Measurements from ENCODE around the gene PRSS2. TPM values are rescaled to one million over a fixed set of nuclear protein-coding genes. Genes with fewer than 3 reads are reported as not detected.

The PRSS2 gene
- total RNA-seq, 1 donor from 2014 or later: not detected

DNA sequence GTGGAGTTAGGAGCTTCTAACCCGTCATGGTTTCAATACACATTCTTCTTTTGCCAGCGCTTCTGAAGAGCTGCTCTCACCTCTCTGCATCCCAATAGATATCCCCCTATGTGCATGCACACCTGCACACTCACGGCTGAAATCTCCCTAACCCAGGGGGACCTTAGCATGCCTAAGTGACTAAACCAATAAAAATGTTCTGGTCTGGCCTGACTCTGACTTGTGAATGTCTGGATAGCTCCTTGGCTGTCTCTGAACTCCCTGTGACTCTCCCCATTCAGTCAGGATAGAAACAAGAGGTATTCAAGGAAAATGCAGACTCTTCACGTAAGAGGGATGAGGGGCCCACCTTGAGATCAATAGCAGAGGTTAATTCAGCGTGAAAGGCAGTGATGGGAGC, 22.4 kb downstream of the PRSS2 start:
- H3K9me3 Mint-ChIP-seq (ENCODE audit: unreplicated experiment): peaks cover 6% of the 10 kb centered on the region
- peaks cover 20% of the 10 kb centered on the region for H3K27me3 Mint-ChIP-seq (ENCODE audit: unreplicated experiment)
- no peak overlapping the region for H3K4me3 Mint-ChIP-seq (ENCODE audit: unreplicated experiment)
- DNase-seq: no peak
- TF ChIP-seq, protein P1, sequence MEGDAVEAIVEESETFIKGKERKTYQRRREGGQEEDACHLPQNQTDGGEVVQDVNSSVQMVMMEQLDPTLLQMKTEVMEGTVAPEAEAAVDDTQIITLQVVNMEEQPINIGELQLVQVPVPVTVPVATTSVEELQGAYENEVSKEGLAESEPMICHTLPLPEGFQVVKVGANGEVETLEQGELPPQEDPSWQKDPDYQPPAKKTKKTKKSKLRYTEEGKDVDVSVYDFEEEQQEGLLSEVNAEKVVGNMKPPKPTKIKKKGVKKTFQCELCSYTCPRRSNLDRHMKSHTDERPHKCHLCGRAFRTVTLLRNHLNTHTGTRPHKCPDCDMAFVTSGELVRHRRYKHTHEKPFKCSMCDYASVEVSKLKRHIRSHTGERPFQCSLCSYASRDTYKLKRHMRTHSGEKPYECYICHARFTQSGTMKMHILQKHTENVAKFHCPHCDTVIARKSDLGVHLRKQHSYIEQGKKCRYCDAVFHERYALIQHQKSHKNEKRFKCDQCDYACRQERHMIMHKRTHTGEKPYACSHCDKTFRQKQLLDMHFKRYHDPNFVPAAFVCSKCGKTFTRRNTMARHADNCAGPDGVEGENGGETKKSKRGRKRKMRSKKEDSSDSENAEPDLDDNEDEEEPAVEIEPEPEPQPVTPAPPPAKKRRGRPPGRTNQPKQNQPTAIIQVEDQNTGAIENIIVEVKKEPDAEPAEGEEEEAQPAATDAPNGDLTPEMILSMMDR (IDR thresholded peaks at IDR 0.05; ENCODE audit: partially characterized antibody, unreplicated experiment): no peak
- H3K4me1 Mint-ChIP-seq (ENCODE audit: low read depth, unreplicated experiment): peaks cover 6% of the 10 kb centered on the region
- H3K27ac Mint-ChIP-seq (ENCODE audit: unreplicated experiment): no peak overlapping the region
- no peaks in the 10 kb centered on the region for H3K36me3 Mint-ChIP-seq (ENCODE audit: unreplicated experiment)

DNA sequence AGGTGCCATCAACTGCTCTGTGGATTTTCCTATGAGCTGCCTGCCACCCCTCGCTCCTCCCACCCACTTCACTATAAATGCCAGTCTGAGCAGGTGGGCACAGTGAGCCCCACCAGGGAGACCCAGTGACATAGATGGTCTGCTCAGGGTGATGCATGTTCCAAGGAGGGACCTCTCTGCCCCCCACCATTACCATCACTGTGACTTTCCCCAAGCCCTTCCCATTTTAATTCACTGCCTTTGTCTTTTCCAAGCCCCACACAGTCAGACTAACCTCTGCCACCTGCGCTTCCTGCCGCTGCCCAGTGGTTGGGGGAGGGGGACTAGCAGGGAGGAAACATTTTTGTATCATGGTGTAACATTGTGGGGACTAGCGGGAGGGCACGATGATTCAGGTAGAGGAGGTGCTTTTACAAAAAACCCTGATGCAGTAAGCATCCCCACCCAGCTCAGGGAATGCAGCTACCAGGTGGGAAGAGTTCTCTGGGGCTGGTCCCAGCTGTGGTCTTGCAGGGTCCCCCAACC, 24.6 kb downstream of the PRSS2 start:
- H3K27ac Mint-ChIP-seq (ENCODE audit: unreplicated experiment): no peak overlapping the region
- H3K27me3 Mint-ChIP-seq (ENCODE audit: unreplicated experiment): peaks cover 24% of the 10 kb centered on the region
- no peak for DNase-seq
- peaks cover 6% of the 10 kb centered on the region for H3K4me1 Mint-ChIP-seq (ENCODE audit: low read depth, unreplicated experiment)
- TF ChIP-seq, protein P1 (IDR thresholded peaks at IDR 0.05; ENCODE audit: partially characterized antibody, unreplicated experiment): no peak
- peaks cover 8% of the 10 kb centered on the region for H3K9me3 Mint-ChIP-seq (ENCODE audit: unreplicated experiment)
- H3K36me3 Mint-ChIP-seq (ENCODE audit: unreplicated experiment): no peaks in the 10 kb centered on the region
- no peak overlapping the region for H3K4me3 Mint-ChIP-seq (ENCODE audit: unreplicated experiment)

DNA sequence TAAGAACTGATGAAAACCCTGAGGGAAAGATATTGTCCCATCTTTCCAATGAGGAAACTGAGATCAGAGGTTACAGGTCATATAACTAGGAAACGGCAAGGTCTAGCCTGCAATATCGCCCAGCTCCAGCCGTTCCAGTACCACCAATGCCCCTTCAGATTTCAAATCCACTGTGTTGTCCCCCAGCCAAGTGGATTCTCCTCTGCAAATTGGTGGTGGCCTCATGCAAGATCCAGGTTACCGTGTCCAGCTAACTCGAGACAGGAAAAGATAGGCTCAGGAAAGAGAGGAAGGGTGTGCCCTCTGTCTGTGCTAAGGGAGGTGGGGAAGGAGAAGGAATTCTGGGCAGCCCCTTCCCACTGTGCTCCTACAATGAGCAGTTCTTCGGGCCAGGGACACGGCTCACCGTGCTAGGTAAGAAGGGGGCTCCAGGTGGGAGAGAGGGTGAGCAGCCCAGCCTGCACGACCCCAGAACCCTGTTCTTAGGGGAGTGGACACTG, 25.3 kb downstream of the PRSS2 start:
- Mint-ChIP-seq H3K4me1 (ENCODE audit: low read depth, unreplicated experiment) (peaks cover 6% of the 10 kb centered on the region), H3K9me3 (ENCODE audit: unreplicated experiment) (peaks cover 9% of the 10 kb centered on the region)
- no peak for DNase-seq

DNA sequence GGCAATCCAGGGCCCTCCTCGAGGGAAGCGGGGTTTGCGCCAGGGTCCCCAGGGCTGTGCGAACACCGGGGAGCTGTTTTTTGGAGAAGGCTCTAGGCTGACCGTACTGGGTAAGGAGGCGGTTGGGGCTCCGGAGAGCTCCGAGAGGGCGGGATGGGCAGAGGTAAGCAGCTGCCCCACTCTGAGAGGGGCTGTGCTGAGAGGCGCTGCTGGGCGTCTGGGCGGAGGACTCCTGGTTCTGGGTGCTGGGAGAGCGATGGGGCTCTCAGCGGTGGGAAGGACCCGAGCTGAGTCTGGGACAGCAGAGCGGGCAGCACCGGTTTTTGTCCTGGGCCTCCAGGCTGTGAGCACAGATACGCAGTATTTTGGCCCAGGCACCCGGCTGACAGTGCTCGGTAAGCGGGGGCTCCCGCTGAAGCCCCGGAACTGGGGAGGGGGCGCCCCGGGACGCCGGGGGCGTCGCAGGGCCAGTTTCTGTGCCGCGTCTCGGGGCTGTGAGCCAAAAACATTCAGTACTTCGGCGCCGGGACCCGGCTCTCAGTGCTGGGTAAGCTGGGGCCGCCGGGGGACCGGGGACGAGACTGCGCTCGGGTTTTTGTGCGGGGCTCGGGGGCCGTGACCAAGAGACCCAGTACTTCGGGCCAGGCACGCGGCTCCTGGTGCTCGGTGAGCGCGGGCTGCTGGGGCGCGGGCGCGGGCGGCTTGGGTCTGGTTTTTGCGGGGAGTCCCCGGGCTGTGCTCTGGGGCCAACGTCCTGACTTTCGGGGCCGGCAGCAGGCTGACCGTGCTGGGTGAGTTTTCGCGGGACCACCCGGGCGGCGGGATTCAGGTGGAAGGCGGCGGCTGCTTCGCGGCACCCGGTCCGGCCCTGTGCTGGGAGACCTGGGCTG, 26.0 kb downstream of the PRSS2 start:
- peaks cover 9% of the 10 kb centered on the region for H3K9me3 Mint-ChIP-seq (ENCODE audit: unreplicated experiment)
- H3K36me3 Mint-ChIP-seq (ENCODE audit: unreplicated experiment): no peaks in the 10 kb centered on the region

More for the DNA sequence above, 25.3 kb downstream of the PRSS2 start:
- Mint-ChIP-seq H3K36me3 (ENCODE audit: unreplicated experiment) (no peaks in the 10 kb centered on the region), H3K27ac (ENCODE audit: unreplicated experiment) (no peak overlapping the region), H3K4me3 (ENCODE audit: unreplicated experiment) (peak overlapping the region; percentile 80), H3K27me3 (ENCODE audit: unreplicated experiment) (peaks cover 25% of the 10 kb centered on the region)
- TF ChIP-seq, protein P1 (IDR thresholded peaks at IDR 0.05; ENCODE audit: partially characterized antibody, unreplicated experiment): no peak

More for the DNA sequence above, 26.0 kb downstream of the PRSS2 start:
- peak; percentile 33 for DNase-seq
- TF ChIP-seq, protein P1 (IDR thresholded peaks at IDR 0.05; ENCODE audit: partially characterized antibody, unreplicated experiment): no peak
- Mint-ChIP-seq H3K27ac (ENCODE audit: unreplicated experiment) (no peak overlapping the region), H3K27me3 (ENCODE audit: unreplicated experiment) (peaks cover 25% of the 10 kb centered on the region), H3K4me1 (ENCODE audit: low read depth, unreplicated experiment) (peaks cover 6% of the 10 kb centered on the region), H3K4me3 (ENCODE audit: unreplicated experiment) (peak overlapping the region; percentile 80)
